Thoracic aorta (tissue), 2 donors: ENCODE results near the gene KAT8. TPM values are rescaled to one million over a fixed set of nuclear protein-coding genes. Genes with fewer than 3 reads are reported as not detected.

Experiments used
- ATAC-seq: fragments of 150-250 bp; one replicate; pipeline ENCODE4 v1.8.0; 2017; ENCODE audit warnings: low read depth; ENCODE audit not compliant: insufficient number of reproducible peaks, low FRiP score
- DNase-seq: peaks from one replicate; pipeline ENCODE4 v3.0.0-alpha.2; 2020; ENCODE audit warnings: low spot score
- H3K27ac ChIP-seq, 2 donors: fragments of 200-600 bp; sonication (generic); 1 replicate in 1 of 2; 2 replicates in 1 of 2; pipeline ENCODE4 v1.5.1; 2016; ENCODE audit warnings: mild to moderate bottlenecking in 2 of 2, moderate library complexity in 2 of 2
- H3K27me3 ChIP-seq: fragments of 200-600 bp; sonication (generic); replicated peaks from 2 replicates; pipeline ENCODE4 v1.6.0; 2016; ENCODE audit warnings: mild to moderate bottlenecking; ENCODE audit not compliant: insufficient read depth
- H3K36me3 ChIP-seq: fragments of 200-600 bp; sonication (generic); one replicate; pipeline ENCODE4 v1.5.1; 2016
- H3K4me1 ChIP-seq, 2 donors: fragments of 200-600 bp; sonication (generic); 1 replicate in 1 of 2; 2 replicates in 1 of 2; pipeline versions ENCODE4 v1.5.1 to v1.6.0; 2016; ENCODE audit warnings: low read depth in 2 of 2, mild to moderate bottlenecking in 1 of 2; ENCODE audit not compliant: control insufficient read depth in 1 of 2
- H3K4me3 ChIP-seq: fragments of 200-600 bp; sonication (generic); 2 replicates; pipeline ENCODE4 v1.5.1; 2016; ENCODE audit warnings: mild to moderate bottlenecking
- H3K9me3 ChIP-seq: fragments of 200-600 bp; sonication (generic); 2 replicates; pipeline ENCODE4 v1.5.1; 2016
- CTCF ChIP-seq: fragments of 200-600 bp; sonication (generic); IDR thresholded peaks from one replicate; pipeline ENCODE4 v1.5.1; 2019; ENCODE audit warnings: antibody characterized with exemption
- total RNA-seq, 2 donors: library from RNA; depleted of rRNA; stranded (reverse); fragments of >200 nt; gene quantifications; one replicate each; pipeline versions ENCODE4 v1.1.0 to v1.2.3, GENCODE V29; 2016

The KAT8 gene
- total RNA-seq, 2 donors from 2014 or later, result 62.5 to 75.7 TPM

- ATAC-seq, result no peak
- H3K9me3 ChIP-seq, result no peaks in the 10 kb centered on the region
- no peak for TF ChIP-seq CTCF
- peaks cover 60% of the 10 kb centered on the region for H3K36me3 ChIP-seq
- no peak overlapping the region for H3K27ac ChIP-seq
- H3K27me3 ChIP-seq, result no peaks in the 10 kb centered on the region
- no peaks in the 10 kb centered on the region for H3K4me1 ChIP-seq
- no peak for DNase-seq
- no peak overlapping the region for H3K4me3 ChIP-seq
Observed at GRCh38 chr16:31127182-31127581, 9.7 kb downstream of the KAT8 start.

GRCh38 chr16:31128711-31129567 lies 11.5 kb downstream of the KAT8 start:
- no peak for TF ChIP-seq CTCF
- ATAC-seq (no peak), DNase-seq (no peak)
- Histone ChIP-seq H3K36me3 (peaks cover 62% of the 10 kb centered on the region), H3K9me3 (no peaks in the 10 kb centered on the region), H3K27me3 (no peaks in the 10 kb centered on the region), H3K27ac (peak overlapping the region in 1 of 2 donors; percentile 64), H3K4me1 (no peaks in the 10 kb centered on the region), H3K4me3 (no peak overlapping the region)

GRCh38 chr16:31129568-31130335 lies 12.3 kb downstream of the KAT8 start:
- DNase-seq (no peak), ATAC-seq (no peak)
- H3K4me1 ChIP-seq, result no peaks in the 10 kb centered on the region
- H3K4me3 ChIP-seq, result no peak overlapping the region
- H3K27me3 ChIP-seq, result no peaks in the 10 kb centered on the region
- H3K36me3 ChIP-seq, result peaks cover 58% of the 10 kb centered on the region
- H3K27ac ChIP-seq, result peak overlapping the region in 1 of 2 donors; percentile 64
- TF ChIP-seq CTCF, result no peak
- H3K9me3 ChIP-seq, result no peaks in the 10 kb centered on the region

- H3K27me3 ChIP-seq, result no peaks in the 10 kb centered on the region
- no peak overlapping the region for H3K27ac ChIP-seq
- H3K36me3 ChIP-seq, result peaks cover 57% of the 10 kb centered on the region
- no peaks in the 10 kb centered on the region for H3K9me3 ChIP-seq
- no peak for TF ChIP-seq CTCF
- no peak overlapping the region for H3K4me3 ChIP-seq
- ATAC-seq (no peak), DNase-seq (no peak)
- no peaks in the 10 kb centered on the region for H3K4me1 ChIP-seq
Observed at GRCh38 chr16:31130336-31130891, 12.9 kb downstream of the KAT8 start.

- Histone ChIP-seq H3K27me3 (no peaks in the 10 kb centered on the region), H3K36me3 (peaks cover 52% of the 10 kb centered on the region), H3K4me3 (no peak overlapping the region), H3K4me1 (no peaks in the 10 kb centered on the region), H3K27ac (no peak overlapping the region), H3K9me3 (no peaks in the 10 kb centered on the region)
- ATAC-seq (no peak), DNase-seq (no peak)
- TF ChIP-seq CTCF, result no peak
Observed at GRCh38 chr16:31130899-31131298, 13.4 kb downstream of the KAT8 start.
